ENCODE results near the gene MROH7. TPM values are rescaled to one million over a fixed set of nuclear protein-coding genes. Genes with fewer than 3 reads are reported as not detected.

MROH7 gene
- total RNA-seq, 4 donors from 2014 or later = 2.0 to 5.7 (median 3.8) TPM

DNA sequence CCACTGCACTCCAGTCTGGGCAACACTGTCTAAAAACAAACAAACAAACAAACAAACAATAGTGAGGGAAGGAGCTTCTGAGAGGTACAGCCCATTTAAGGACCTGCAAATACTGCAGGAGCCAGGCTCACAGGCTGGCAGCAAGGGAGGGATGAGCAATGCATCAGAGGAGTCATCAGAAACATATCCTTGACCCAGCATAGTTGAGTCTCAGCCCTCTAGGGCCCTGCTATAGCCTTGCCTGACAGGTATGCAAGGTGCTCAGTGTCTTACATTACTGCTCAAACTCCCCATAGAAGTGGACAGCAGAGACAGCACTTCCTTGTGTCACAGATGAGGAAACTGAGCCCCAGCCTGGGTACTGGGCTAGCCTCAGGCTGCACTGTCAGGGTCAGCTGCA, 66.8 kb downstream of the MROH7 start:
- no peak for TF ChIP-seq EP300 (IDR thresholded peaks at IDR 0.05)
- no peak for TF ChIP-seq POLR2AphosphoS5 (IDR thresholded peaks at IDR 0.05)
- TF ChIP-seq POLR2A (IDR thresholded peaks at IDR 0.05) = no peak
- TF ChIP-seq, protein P1, sequence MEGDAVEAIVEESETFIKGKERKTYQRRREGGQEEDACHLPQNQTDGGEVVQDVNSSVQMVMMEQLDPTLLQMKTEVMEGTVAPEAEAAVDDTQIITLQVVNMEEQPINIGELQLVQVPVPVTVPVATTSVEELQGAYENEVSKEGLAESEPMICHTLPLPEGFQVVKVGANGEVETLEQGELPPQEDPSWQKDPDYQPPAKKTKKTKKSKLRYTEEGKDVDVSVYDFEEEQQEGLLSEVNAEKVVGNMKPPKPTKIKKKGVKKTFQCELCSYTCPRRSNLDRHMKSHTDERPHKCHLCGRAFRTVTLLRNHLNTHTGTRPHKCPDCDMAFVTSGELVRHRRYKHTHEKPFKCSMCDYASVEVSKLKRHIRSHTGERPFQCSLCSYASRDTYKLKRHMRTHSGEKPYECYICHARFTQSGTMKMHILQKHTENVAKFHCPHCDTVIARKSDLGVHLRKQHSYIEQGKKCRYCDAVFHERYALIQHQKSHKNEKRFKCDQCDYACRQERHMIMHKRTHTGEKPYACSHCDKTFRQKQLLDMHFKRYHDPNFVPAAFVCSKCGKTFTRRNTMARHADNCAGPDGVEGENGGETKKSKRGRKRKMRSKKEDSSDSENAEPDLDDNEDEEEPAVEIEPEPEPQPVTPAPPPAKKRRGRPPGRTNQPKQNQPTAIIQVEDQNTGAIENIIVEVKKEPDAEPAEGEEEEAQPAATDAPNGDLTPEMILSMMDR (IDR thresholded peaks at IDR 0.05) = no peak
- H3K27ac ChIP-seq = no peak overlapping the region
- no peaks in the 10 kb centered on the region for H3K9me3 ChIP-seq
- no peak overlapping the region for H3K4me3 ChIP-seq
- no peaks in the 10 kb centered on the region for H3K36me3 ChIP-seq
- H3K4me1 ChIP-seq = no peaks in the 10 kb centered on the region
- no peak for DNase-seq (ENCODE audit: low spot score in 2 of 2)
- H3K27me3 ChIP-seq = no peaks in the 10 kb centered on the region

- no peak overlapping the region for H3K4me3 ChIP-seq
- H3K9me3 ChIP-seq = no peaks in the 10 kb centered on the region
- H3K4me1 ChIP-seq = no peaks in the 10 kb centered on the region
- H3K36me3 ChIP-seq = no peaks in the 10 kb centered on the region
- no peak overlapping the region for H3K27ac ChIP-seq
- no peak for DNase-seq (ENCODE audit: low spot score in 2 of 2)
- 79% methylated on average over 2 of the region's 8 CpGs for WGBS
- H3K27me3 ChIP-seq = no peaks in the 10 kb centered on the region
- TF ChIP-seq POLR2A (IDR thresholded peaks at IDR 0.05) (no peak), EP300 (IDR thresholded peaks at IDR 0.05) (no peak), POLR2AphosphoS5 (IDR thresholded peaks at IDR 0.05) (no peak)
- TF ChIP-seq, protein P1 (IDR thresholded peaks at IDR 0.05) = no peak
Measured at GRCh38 chr1:54709547-54710292, 68.1 kb downstream of the MROH7 start.

DNA sequence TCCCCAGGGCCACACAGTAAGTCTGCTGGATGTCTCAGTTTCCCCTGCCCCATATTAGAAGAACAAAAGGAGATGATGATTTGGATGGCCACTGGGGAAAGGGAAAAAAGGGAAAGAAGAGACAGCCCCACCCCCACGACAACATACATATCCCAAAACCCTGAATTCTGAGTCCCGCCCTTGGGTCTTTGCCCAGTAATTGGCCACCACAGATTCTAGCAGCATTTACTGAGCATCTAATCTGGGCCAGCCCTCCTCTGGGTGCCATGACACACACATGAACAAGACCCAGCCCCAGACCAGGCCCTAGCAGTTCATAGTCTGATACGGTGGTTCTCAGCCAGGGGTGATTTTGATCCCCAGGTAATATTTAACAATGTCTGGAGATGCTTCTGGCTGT, 68.8 kb downstream of the MROH7 start:
- no peak overlapping the region for H3K4me3 ChIP-seq
- H3K27me3 ChIP-seq = no peaks in the 10 kb centered on the region
- no peaks in the 10 kb centered on the region for H3K36me3 ChIP-seq
- no peak overlapping the region for H3K27ac ChIP-seq
- no peaks in the 10 kb centered on the region for H3K9me3 ChIP-seq
- 84% methylated on average over 3 of the region's 3 CpGs for WGBS
- no peak for DNase-seq (ENCODE audit: low spot score in 2 of 2)
- TF ChIP-seq POLR2AphosphoS5 (IDR thresholded peaks at IDR 0.05) = no peak
- TF ChIP-seq POLR2A (IDR thresholded peaks at IDR 0.05) = no peak
- TF ChIP-seq, protein P1 (IDR thresholded peaks at IDR 0.05) = no peak
- TF ChIP-seq EP300 (IDR thresholded peaks at IDR 0.05) = no peak
- peaks cover 5% of the 10 kb centered on the region for H3K4me1 ChIP-seq

- TF ChIP-seq, protein P1 (IDR thresholded peaks at IDR 0.05) = no peak
- TF ChIP-seq POLR2A (IDR thresholded peaks at IDR 0.05) (no peak), EP300 (IDR thresholded peaks at IDR 0.05) (no peak), POLR2AphosphoS5 (IDR thresholded peaks at IDR 0.05) (no peak)
- Histone ChIP-seq H3K4me1 (peaks cover 6% of the 10 kb centered on the region), H3K9me3 (no peaks in the 10 kb centered on the region), H3K4me3 (no peak overlapping the region), H3K27ac (no peak overlapping the region), H3K36me3 (no peaks in the 10 kb centered on the region), H3K27me3 (no peaks in the 10 kb centered on the region)
- DNase-seq (ENCODE audit: low spot score in 2 of 2) = no peak
- WGBS = 91% methylated on average over 6 of the region's 6 CpGs
Measured at GRCh38 chr1:54710841-54711240, 69.3 kb downstream of the MROH7 start.

- Histone ChIP-seq H3K36me3 (no peaks in the 10 kb centered on the region), H3K4me1 (peaks cover 10% of the 10 kb centered on the region), H3K9me3 (no peaks in the 10 kb centered on the region), H3K4me3 (no peak overlapping the region), H3K27ac (no peak overlapping the region), H3K27me3 (no peaks in the 10 kb centered on the region)
- TF ChIP-seq, protein P1 (IDR thresholded peaks at IDR 0.05) = no peak
- TF ChIP-seq POLR2AphosphoS5 (IDR thresholded peaks at IDR 0.05) (no peak), POLR2A (IDR thresholded peaks at IDR 0.05) (no peak), EP300 (IDR thresholded peaks at IDR 0.05) (no peak)
- DNase-seq (ENCODE audit: low spot score in 2 of 2) = no peak
- WGBS = 93% methylated on average over 10 of the region's 10 CpGs
Measured at GRCh38 chr1:54711536-54711935, 70.0 kb downstream of the MROH7 start.
